ENCODE data around the gene HPCAL4.

Gene HPCAL4

DNA sequence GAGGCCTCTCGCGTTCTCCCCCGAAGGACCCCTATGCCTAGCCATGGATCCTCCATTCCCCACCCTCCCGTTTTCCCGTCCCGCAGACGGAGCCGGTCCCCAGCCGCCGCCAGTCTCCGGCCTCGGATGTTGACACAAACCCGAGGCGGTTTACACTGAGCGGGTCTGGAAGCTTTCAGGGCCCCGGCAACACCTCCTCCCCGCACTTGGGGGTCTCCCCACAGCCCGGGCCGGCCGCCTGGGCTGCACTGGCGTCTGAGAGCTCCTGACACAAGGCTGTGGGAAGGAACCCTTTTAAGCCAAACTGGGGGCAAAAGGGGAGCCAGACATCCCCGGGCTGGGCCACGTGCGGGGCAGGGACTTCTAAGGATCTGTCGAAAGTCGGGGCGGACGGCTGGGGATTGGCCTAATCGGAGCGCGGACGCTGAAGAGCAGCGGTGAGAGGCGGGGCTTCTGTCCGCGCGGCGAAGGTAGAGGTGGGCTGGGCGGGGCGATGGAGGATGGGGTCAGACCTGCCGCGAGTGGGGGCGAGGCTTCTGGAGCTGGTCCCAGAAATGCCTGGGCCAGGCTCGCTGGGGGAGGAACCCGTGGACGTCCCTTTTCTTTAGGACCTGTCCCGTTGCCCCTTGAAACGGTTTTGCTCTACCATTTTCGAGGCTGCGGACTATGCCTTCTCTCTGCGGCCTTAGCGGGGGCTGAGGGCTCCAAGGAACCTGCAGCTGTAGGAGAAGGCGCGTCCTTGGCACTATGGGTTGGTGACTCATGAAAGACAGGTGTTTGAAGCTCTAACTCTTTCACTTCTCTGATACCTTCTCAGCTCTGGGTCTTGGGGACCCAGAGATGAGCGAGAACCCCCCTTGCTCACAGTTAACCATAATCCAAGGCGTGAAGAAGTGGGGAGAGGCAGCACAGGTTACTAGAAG lies 1.2 kb upstream of the HPCAL4 start:
- Mint-ChIP-seq H3K4me1 (ENCODE audit: low read depth) (peaks cover 16% of the 10 kb centered on the region), H3K27me3 (ENCODE audit: low read depth) (peaks cover 73% of the 10 kb centered on the region), H3K36me3 (ENCODE audit: low read depth) (no peaks in the 10 kb centered on the region), H3K4me3 (peak overlapping the region; percentile 36), H3K9me3 (no peaks in the 10 kb centered on the region), H3K27ac (no peak overlapping the region)
- DNase-seq (ENCODE audit: low spot score): no peak

GRCh38 chr1:39690794-39691382 lies 345 bp downstream of the HPCAL4 start:
- H3K27ac Mint-ChIP-seq: peak overlapping the region; percentile 55
- H3K9me3 Mint-ChIP-seq: no peaks in the 10 kb centered on the region

DNA sequence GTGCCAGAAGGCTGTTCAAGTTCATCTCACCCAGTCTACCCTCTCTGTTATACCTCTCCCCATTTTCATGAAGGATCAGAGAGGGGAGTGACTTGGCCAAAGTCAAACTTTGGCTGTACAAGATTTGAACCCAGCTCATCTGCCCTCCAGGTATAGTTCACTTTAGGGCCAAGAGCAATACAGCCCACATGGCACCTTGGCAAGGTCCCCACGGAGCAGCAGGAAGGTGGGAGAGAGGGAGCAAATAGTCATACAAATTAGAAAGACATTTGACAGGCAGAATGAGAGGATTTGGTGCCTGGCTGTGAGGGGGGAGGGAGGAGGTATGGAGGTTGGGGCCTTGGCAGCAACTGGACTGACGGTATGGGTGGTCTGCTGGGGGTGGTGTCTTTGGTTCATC lies 1.0 kb downstream of the HPCAL4 start:
- Mint-ChIP-seq H3K27ac (peak overlapping the region; percentile 39), H3K36me3 (ENCODE audit: low read depth) (no peaks in the 10 kb centered on the region), H3K4me3 (peak overlapping the region; percentile 83), H3K9me3 (no peaks in the 10 kb centered on the region), H3K4me1 (ENCODE audit: low read depth) (peaks cover 16% of the 10 kb centered on the region), H3K27me3 (ENCODE audit: low read depth) (peaks cover 74% of the 10 kb centered on the region)
- DNase-seq (ENCODE audit: low spot score): no peak

More at GRCh38 chr1:39690794-39691382, 345 bp downstream of the HPCAL4 start:
- Mint-ChIP-seq H3K36me3 (ENCODE audit: low read depth) (no peaks in the 10 kb centered on the region), H3K4me1 (ENCODE audit: low read depth) (peaks cover 16% of the 10 kb centered on the region), H3K27me3 (ENCODE audit: low read depth) (peaks cover 74% of the 10 kb centered on the region), H3K4me3 (peak overlapping the region; percentile 83)
- DNase-seq (ENCODE audit: low spot score): no peak

- H3K27ac Mint-ChIP-seq: no peak overlapping the region
Measured at GRCh38 chr1:39689635-39690034, 1.6 kb downstream of the HPCAL4 start.

DNA sequence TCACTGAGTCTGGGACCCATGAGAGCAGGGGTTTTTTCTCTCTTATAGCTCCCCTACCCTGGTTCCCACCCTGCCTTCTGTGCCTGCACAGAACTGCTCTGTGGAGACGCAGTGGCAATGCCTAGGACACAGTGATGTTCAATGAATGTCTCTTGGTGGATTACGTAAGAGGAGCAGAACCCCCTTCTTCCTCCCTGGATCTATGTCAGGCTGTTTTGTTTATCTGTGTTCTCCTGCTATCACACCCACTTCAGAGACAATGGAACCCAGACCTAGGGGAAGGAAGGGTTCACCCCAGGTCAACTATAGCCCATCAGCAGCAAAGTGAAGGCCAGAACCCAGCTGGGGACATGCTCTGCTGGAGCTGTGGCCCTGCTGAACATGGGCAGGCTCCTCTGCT lies 2.0 kb downstream of the HPCAL4 start:
- no peak overlapping the region for H3K27ac Mint-ChIP-seq
- peaks cover 16% of the 10 kb centered on the region for H3K4me1 Mint-ChIP-seq (ENCODE audit: low read depth)
- no peaks in the 10 kb centered on the region for H3K36me3 Mint-ChIP-seq (ENCODE audit: low read depth)
- H3K27me3 Mint-ChIP-seq (ENCODE audit: low read depth): peaks cover 74% of the 10 kb centered on the region
- no peak overlapping the region for H3K4me3 Mint-ChIP-seq
- no peak for DNase-seq (ENCODE audit: low spot score)
- H3K9me3 Mint-ChIP-seq: no peaks in the 10 kb centered on the region

More at GRCh38 chr1:39689635-39690034, 1.6 kb downstream of the HPCAL4 start:
- H3K4me3 Mint-ChIP-seq: no peak overlapping the region
- H3K4me1 Mint-ChIP-seq (ENCODE audit: low read depth): peaks cover 16% of the 10 kb centered on the region
- DNase-seq (ENCODE audit: low spot score): no peak
- no peaks in the 10 kb centered on the region for H3K9me3 Mint-ChIP-seq
- H3K27me3 Mint-ChIP-seq (ENCODE audit: low read depth): peaks cover 74% of the 10 kb centered on the region
- H3K36me3 Mint-ChIP-seq (ENCODE audit: low read depth): no peaks in the 10 kb centered on the region

DNA sequence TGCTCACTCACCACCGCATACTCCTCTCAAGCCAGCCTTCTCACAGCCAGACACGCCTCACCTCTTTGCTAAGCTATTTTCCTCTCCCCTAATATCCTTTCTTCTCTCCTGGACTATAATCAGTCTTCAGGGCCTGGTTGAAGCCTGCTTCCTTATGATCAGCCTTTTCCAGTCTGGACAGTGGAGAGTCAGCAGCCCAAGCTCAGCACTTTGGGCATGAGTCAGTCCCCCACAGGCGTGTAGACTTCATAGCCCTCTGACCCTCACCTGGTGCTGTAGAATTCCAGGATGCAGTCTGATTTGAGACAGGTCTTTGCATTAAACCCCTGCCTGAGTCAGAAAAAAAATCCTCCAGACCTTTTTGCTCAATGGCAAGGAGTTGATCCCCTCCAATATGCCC lies 2.5 kb downstream of the HPCAL4 start:
- DNase-seq (ENCODE audit: low spot score): no peak
- Mint-ChIP-seq H3K9me3 (no peaks in the 10 kb centered on the region), H3K27me3 (ENCODE audit: low read depth) (peaks cover 73% of the 10 kb centered on the region), H3K4me3 (no peak overlapping the region), H3K4me1 (ENCODE audit: low read depth) (peaks cover 16% of the 10 kb centered on the region), H3K27ac (no peak overlapping the region), H3K36me3 (ENCODE audit: low read depth) (no peaks in the 10 kb centered on the region)

GRCh38 chr1:39687243-39687642 lies 4.0 kb downstream of the HPCAL4 start:
- no peak overlapping the region for H3K27ac Mint-ChIP-seq
- DNase-seq (ENCODE audit: low spot score): no peak
- H3K4me1 Mint-ChIP-seq (ENCODE audit: low read depth): peaks cover 13% of the 10 kb centered on the region
- H3K4me3 Mint-ChIP-seq: no peak overlapping the region
- H3K27me3 Mint-ChIP-seq (ENCODE audit: low read depth): peaks cover 76% of the 10 kb centered on the region
- H3K36me3 Mint-ChIP-seq (ENCODE audit: low read depth): no peaks in the 10 kb centered on the region
- H3K9me3 Mint-ChIP-seq: no peaks in the 10 kb centered on the region

DNA sequence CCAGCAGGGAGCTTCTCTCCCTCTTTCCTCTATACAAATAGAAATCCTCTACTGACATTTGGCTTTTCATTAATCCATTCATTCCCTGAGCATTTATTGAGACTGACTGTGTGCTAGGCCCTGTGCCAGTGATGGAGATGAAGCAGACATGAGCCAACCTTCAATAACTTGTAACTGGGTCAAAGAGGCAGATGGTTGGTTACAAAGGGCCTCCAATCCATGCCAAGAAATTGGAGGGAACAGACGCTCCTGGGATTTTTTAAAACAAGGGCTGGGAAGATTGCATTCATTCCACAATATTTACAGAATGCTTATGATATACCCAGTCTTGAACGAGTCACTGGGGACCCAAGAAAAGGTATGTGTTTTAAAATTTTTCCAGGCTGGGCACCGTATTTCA lies 6.2 kb downstream of the HPCAL4 start:
- H3K4me3 Mint-ChIP-seq: no peak overlapping the region
- H3K27me3 Mint-ChIP-seq (ENCODE audit: low read depth): peaks cover 72% of the 10 kb centered on the region
- peaks cover 5% of the 10 kb centered on the region for H3K4me1 Mint-ChIP-seq (ENCODE audit: low read depth)
- no peak for DNase-seq (ENCODE audit: low spot score)
- H3K9me3 Mint-ChIP-seq: no peaks in the 10 kb centered on the region
- H3K36me3 Mint-ChIP-seq (ENCODE audit: low read depth): no peaks in the 10 kb centered on the region
- H3K27ac Mint-ChIP-seq: no peak overlapping the region

DNA sequence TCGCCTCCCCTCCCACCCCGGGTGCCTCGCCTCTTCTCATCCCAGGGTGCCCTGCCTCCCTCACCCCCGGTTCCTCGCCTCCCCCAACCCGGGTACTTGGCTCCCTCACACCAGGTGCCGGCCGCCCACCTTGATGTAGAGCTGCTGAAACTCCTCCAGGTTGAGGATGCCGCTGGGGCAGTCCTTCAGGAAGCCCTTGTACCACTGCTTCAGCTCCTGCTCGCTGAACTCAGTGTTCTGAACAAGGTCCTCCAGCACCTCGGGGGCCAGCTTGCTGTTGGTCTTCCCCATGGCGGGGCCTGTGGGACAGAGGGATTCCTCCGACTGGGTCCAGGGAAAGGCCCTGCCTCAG lies 6.9 kb downstream of the HPCAL4 start:
- no peaks in the 10 kb centered on the region for H3K9me3 Mint-ChIP-seq
- no peaks in the 10 kb centered on the region for H3K36me3 Mint-ChIP-seq (ENCODE audit: low read depth)
- H3K27ac Mint-ChIP-seq: no peak overlapping the region
- no peak for DNase-seq (ENCODE audit: low spot score)
- H3K4me1 Mint-ChIP-seq (ENCODE audit: low read depth): peaks cover 4% of the 10 kb centered on the region
- no peak overlapping the region for H3K4me3 Mint-ChIP-seq
- H3K27me3 Mint-ChIP-seq (ENCODE audit: low read depth): peaks cover 65% of the 10 kb centered on the region

GRCh38 chr1:39683591-39684312 lies 7.5 kb downstream of the HPCAL4 start:
- Mint-ChIP-seq H3K4me3 (no peak overlapping the region), H3K27ac (no peak overlapping the region), H3K9me3 (no peaks in the 10 kb centered on the region)

GRCh38 chr1:39681999-39682398 lies 9.2 kb downstream of the HPCAL4 start:
- Mint-ChIP-seq H3K27ac (no peak overlapping the region), H3K4me1 (ENCODE audit: low read depth) (peaks cover 4% of the 10 kb centered on the region), H3K27me3 (ENCODE audit: low read depth) (peaks cover 44% of the 10 kb centered on the region), H3K4me3 (no peak overlapping the region), H3K9me3 (no peaks in the 10 kb centered on the region), H3K36me3 (ENCODE audit: low read depth) (no peaks in the 10 kb centered on the region)
- DNase-seq (ENCODE audit: low spot score): no peak

More at GRCh38 chr1:39683591-39684312, 7.5 kb downstream of the HPCAL4 start:
- H3K27me3 Mint-ChIP-seq (ENCODE audit: low read depth): peaks cover 59% of the 10 kb centered on the region
- H3K4me1 Mint-ChIP-seq (ENCODE audit: low read depth): peaks cover 4% of the 10 kb centered on the region
- no peak for DNase-seq (ENCODE audit: low spot score)
- H3K36me3 Mint-ChIP-seq (ENCODE audit: low read depth): no peaks in the 10 kb centered on the region

DNA sequence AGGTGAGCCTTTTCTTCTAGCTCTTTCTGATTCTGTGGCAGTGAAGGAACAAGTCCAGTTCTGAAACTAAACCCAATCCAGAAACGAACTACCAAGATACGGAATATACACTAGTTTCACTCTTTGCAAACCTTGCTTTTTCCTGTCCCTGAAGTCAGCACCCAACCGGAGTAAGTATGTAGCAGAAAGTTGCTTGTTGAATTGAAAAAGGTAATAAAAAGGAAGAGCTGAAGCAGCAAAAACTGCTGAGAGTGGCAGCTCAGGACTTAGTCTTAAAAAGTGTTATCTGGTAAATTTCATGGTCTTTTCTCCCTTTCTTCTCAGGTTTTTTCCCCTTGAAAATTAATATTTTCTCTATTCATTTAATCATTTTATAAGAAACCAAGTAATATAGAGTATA lies 9.9 kb downstream of the HPCAL4 start:
- Mint-ChIP-seq H3K9me3 (no peaks in the 10 kb centered on the region), H3K4me1 (ENCODE audit: low read depth) (peaks cover 4% of the 10 kb centered on the region), H3K27me3 (ENCODE audit: low read depth) (peaks cover 39% of the 10 kb centered on the region), H3K4me3 (no peak overlapping the region), H3K36me3 (ENCODE audit: low read depth) (no peaks in the 10 kb centered on the region), H3K27ac (no peak overlapping the region)
- no peak for DNase-seq (ENCODE audit: low spot score)

DNA sequence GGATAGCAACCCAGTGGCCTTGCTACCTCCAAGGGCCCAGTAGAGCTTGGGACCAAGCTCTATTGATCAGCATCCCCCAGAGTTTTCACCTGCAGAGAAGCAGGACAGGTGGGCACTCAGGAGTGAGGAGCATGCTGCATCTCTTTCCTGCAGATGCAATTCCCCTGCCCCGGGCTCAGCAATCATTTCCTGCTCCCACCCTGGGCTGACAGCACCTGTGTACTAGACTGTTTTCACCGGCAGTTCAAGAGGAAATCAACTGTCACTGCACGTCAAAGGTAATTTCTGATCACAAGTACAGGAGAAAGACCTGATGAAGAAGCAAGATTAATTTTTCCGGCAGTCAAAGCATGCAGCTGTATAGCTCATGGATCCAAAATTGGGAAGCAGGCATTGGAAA lies 10.5 kb downstream of the HPCAL4 start:
- no peak overlapping the region for H3K4me3 Mint-ChIP-seq
- H3K27me3 Mint-ChIP-seq (ENCODE audit: low read depth): peaks cover 37% of the 10 kb centered on the region
- no peak for DNase-seq (ENCODE audit: low spot score)
- no peak overlapping the region for H3K27ac Mint-ChIP-seq
- H3K9me3 Mint-ChIP-seq: no peaks in the 10 kb centered on the region
- peaks cover 4% of the 10 kb centered on the region for H3K4me1 Mint-ChIP-seq (ENCODE audit: low read depth)
- no peaks in the 10 kb centered on the region for H3K36me3 Mint-ChIP-seq (ENCODE audit: low read depth)

DNA sequence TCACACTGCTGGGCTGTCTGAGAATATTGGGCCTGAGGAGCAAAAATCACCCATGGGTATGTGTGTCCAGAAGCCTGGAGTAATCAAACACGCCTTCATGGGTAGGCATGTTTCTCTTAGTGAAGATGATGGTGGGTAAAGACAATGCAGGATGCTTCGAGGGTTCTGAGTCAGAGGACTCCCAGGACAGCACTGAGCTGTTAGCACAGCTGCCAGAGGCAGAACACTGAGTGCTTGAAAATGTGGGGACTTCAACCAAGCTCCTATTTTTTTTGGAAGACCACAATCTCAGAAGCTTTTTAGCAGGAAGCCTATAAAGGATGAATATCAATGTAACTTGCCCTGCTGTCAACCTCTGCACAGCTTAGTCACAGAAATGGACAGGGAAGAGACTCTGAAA lies 11.4 kb downstream of the HPCAL4 start:
- no peak for DNase-seq (ENCODE audit: low spot score)
- H3K36me3 Mint-ChIP-seq (ENCODE audit: low read depth): no peaks in the 10 kb centered on the region
- H3K4me3 Mint-ChIP-seq: no peak overlapping the region
- no peaks in the 10 kb centered on the region for H3K9me3 Mint-ChIP-seq
- H3K27ac Mint-ChIP-seq: no peak overlapping the region
- peaks cover 31% of the 10 kb centered on the region for H3K27me3 Mint-ChIP-seq (ENCODE audit: low read depth)
- H3K4me1 Mint-ChIP-seq (ENCODE audit: low read depth): peaks cover 4% of the 10 kb centered on the region
